ENCODE data around the gene SHROOM4. TPM values are rescaled to one million over a fixed set of nuclear protein-coding genes. Genes with fewer than 3 reads are reported as not detected.

SHROOM4 gene
- total RNA-seq, 1 experiment from 2014 or later = 0.13 TPM

DNA sequence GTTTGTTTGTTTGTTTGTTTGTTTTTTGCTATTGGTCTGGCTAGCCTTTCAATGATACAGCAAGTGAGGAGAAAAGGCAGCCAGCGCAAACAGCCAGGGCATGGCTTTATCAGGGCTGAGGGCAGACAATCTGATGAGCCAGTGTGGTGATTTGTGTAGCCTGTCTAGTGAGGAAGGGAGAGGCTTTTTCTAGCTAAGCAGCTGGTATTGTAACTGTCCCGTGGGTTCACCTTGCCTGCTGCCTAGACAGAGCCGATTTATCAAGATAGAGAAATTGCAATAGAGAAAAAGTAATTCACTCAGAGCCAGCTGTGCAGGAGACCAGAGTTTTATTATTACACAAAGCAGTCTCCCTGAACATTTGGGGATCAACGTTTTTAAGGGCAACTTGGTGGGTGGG, 28.2 kb upstream of the SHROOM4 start:
- ChIA-PET POLR2A (no interaction called here), CTCF (no interaction called here)
- no peaks in the 10 kb centered on the region for H3K4me1 ChIP-seq (ENCODE audit: control insufficient read depth, insufficient read depth, low read length)
- H3K4me3 ChIP-seq (ENCODE audit: low read depth in 2 of 2, low read length in 2 of 2) = no peak overlapping the region
- no peaks in the 10 kb centered on the region for H3K36me3 ChIP-seq (ENCODE audit: control insufficient read depth, insufficient read depth, low read length)
- in situ Hi-C loops (cut with HindIII; ENCODE audit: low pct_unique_long_range_greater_than_20kb, low sequenced_read_pairs) = no loop called here
- H3K27me3 ChIP-seq (ENCODE audit: control insufficient read depth, insufficient read depth, low read length) = no peaks in the 10 kb centered on the region
- TF ChIP-seq, protein P1, sequence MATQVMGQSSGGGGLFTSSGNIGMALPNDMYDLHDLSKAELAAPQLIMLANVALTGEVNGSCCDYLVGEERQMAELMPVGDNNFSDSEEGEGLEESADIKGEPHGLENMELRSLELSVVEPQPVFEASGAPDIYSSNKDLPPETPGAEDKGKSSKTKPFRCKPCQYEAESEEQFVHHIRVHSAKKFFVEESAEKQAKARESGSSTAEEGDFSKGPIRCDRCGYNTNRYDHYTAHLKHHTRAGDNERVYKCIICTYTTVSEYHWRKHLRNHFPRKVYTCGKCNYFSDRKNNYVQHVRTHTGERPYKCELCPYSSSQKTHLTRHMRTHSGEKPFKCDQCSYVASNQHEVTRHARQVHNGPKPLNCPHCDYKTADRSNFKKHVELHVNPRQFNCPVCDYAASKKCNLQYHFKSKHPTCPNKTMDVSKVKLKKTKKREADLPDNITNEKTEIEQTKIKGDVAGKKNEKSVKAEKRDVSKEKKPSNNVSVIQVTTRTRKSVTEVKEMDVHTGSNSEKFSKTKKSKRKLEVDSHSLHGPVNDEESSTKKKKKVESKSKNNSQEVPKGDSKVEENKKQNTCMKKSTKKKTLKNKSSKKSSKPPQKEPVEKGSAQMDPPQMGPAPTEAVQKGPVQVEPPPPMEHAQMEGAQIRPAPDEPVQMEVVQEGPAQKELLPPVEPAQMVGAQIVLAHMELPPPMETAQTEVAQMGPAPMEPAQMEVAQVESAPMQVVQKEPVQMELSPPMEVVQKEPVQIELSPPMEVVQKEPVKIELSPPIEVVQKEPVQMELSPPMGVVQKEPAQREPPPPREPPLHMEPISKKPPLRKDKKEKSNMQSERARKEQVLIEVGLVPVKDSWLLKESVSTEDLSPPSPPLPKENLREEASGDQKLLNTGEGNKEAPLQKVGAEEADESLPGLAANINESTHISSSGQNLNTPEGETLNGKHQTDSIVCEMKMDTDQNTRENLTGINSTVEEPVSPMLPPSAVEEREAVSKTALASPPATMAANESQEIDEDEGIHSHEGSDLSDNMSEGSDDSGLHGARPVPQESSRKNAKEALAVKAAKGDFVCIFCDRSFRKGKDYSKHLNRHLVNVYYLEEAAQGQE (IDR thresholded peaks at IDR 0.05; ENCODE audit: insufficient read depth in 1 of 2, low read depth in 2 of 2, low read length in 1 of 2) = no peak
- TF ChIP-seq POLR2AphosphoS5 (IDR thresholded peaks at IDR 0.05; ENCODE audit: low read depth, low read length) (no peak), SIN3A (IDR thresholded peaks at IDR 0.05; ENCODE audit: borderline replicate concordance, insufficient read depth, low read depth, low read length) (no peak), TCF7L2 (IDR thresholded peaks at IDR 0.05; ENCODE audit: low read depth, low read length) (no peak)
- TF ChIP-seq, protein P2, sequence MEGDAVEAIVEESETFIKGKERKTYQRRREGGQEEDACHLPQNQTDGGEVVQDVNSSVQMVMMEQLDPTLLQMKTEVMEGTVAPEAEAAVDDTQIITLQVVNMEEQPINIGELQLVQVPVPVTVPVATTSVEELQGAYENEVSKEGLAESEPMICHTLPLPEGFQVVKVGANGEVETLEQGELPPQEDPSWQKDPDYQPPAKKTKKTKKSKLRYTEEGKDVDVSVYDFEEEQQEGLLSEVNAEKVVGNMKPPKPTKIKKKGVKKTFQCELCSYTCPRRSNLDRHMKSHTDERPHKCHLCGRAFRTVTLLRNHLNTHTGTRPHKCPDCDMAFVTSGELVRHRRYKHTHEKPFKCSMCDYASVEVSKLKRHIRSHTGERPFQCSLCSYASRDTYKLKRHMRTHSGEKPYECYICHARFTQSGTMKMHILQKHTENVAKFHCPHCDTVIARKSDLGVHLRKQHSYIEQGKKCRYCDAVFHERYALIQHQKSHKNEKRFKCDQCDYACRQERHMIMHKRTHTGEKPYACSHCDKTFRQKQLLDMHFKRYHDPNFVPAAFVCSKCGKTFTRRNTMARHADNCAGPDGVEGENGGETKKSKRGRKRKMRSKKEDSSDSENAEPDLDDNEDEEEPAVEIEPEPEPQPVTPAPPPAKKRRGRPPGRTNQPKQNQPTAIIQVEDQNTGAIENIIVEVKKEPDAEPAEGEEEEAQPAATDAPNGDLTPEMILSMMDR (IDR thresholded peaks at IDR 0.05) = no peak
- H3K9me3 ChIP-seq (ENCODE audit: control insufficient read depth, insufficient read depth, low read depth, low read length) = no peaks in the 10 kb centered on the region
- ATAC-seq (no peak), DNase-seq (ENCODE audit: low read depth, low spot score) (no peak)
- BruUV-seq (replicated peaks) = no TSS peak
- intact Hi-C loops (cut with micrococcal nuclease; ENCODE audit: unreplicated experiment) = no loop called here
- H3K27ac ChIP-seq (ENCODE audit: low read length) = no peak overlapping the region

GRCh38 chrX:50839730-50840129, 25.7 kb upstream of the SHROOM4 start:
- Histone ChIP-seq H3K9me3 (ENCODE audit: control insufficient read depth, insufficient read depth, low read depth, low read length) (no peaks in the 10 kb centered on the region), H3K4me1 (ENCODE audit: control insufficient read depth, insufficient read depth, low read length) (no peaks in the 10 kb centered on the region), H3K27me3 (ENCODE audit: control insufficient read depth, insufficient read depth, low read length) (no peaks in the 10 kb centered on the region), H3K4me3 (ENCODE audit: low read depth in 2 of 2, low read length in 2 of 2) (no peak overlapping the region), H3K27ac (ENCODE audit: low read length) (no peak overlapping the region), H3K36me3 (ENCODE audit: control insufficient read depth, insufficient read depth, low read length) (no peaks in the 10 kb centered on the region)
- CTCF ChIA-PET = no interaction called here
- TF ChIP-seq SIN3A (IDR thresholded peaks at IDR 0.05; ENCODE audit: borderline replicate concordance, insufficient read depth, low read depth, low read length) = no peak
- TF ChIP-seq, protein P2 (IDR thresholded peaks at IDR 0.05) = no peak
- TF ChIP-seq, protein P1 (IDR thresholded peaks at IDR 0.05; ENCODE audit: insufficient read depth in 1 of 2, low read depth in 2 of 2, low read length in 1 of 2) = no peak
- POLR2A ChIA-PET = no interaction called here
- ATAC-seq (no peak), DNase-seq (ENCODE audit: low read depth, low spot score) (no peak)
- no TSS peak for BruUV-seq (replicated peaks)
- in situ Hi-C loops (cut with HindIII; ENCODE audit: low pct_unique_long_range_greater_than_20kb, low sequenced_read_pairs) = no loop called here
- intact Hi-C loops (cut with micrococcal nuclease; ENCODE audit: unreplicated experiment) = no loop called here

Data from Panc1 (cell line).